ENCODE measurements around the gene ABAT.

- TF ChIP-seq CTCF (IDR thresholded peaks at IDR 0.05) (no peak), EZH2 (IDR thresholded peaks at IDR 0.05; ENCODE audit: borderline replicate concordance, insufficient read depth, low read depth, low read length, poor library complexity, severe bottlenecking) (no peak)
These were observed 605 bp upstream of the ABAT start for GRCh38 chr16:8673611-8674412.

Measured in B cell (primary cell).